ENCODE results near the gene UPK3A.
"Not testable (repeated sequence)": the region's sequence is repeated elsewhere in the genome, so short reads cannot be mapped to it uniquely, and the experiment has no call there.

Gene UPK3A

DNA sequence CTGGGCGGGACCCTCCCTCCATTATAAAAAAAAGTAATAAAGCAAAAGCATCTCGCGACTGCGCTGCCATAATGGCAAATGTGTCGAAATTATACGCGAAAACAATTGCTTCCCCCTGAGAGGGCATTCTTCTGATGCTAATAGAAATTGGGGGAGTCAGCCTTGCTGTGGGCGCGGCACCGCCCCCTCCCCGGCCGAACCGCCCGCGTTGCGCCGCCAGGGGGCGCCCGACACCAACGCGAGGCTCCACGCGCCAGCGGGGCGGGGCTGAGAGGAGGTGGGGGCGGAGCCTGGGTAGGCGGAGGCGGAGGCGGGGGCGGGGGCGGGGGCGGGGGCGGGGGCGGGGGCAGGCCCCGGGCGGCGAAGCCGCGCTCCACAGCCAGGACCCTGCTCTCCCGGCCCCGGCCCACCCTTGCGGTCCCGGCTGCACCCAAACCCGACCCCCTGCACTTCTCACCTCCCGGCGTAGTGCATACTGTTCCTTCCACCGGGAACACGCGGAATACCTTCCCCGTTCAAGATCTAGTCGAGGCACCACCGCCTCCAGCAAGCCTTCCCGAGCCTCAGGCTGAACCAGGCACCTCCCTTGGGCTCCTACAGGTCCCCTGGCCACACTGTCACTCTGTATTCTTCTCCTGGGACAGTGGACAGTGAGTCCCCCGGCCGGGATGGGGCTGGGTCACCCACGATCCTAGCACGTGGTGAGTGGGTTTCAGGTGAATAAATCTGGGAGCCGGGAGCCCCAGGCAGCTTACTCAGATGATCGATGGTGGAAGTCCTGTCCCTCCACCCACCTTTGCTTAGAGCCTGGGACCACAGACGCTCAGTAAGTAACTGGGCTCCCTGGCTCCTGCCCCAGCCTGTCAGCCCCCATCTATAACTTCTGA lies 15.5 kb upstream of the UPK3A start:
- peak overlapping the region; percentile 65 for H3K4me3 ChIP-seq (ENCODE audit: low read depth, low read length)
- TF ChIP-seq CTCF (IDR thresholded peaks at IDR 0.05; ENCODE audit: low read depth, low read length): peak; percentile 72

DNA sequence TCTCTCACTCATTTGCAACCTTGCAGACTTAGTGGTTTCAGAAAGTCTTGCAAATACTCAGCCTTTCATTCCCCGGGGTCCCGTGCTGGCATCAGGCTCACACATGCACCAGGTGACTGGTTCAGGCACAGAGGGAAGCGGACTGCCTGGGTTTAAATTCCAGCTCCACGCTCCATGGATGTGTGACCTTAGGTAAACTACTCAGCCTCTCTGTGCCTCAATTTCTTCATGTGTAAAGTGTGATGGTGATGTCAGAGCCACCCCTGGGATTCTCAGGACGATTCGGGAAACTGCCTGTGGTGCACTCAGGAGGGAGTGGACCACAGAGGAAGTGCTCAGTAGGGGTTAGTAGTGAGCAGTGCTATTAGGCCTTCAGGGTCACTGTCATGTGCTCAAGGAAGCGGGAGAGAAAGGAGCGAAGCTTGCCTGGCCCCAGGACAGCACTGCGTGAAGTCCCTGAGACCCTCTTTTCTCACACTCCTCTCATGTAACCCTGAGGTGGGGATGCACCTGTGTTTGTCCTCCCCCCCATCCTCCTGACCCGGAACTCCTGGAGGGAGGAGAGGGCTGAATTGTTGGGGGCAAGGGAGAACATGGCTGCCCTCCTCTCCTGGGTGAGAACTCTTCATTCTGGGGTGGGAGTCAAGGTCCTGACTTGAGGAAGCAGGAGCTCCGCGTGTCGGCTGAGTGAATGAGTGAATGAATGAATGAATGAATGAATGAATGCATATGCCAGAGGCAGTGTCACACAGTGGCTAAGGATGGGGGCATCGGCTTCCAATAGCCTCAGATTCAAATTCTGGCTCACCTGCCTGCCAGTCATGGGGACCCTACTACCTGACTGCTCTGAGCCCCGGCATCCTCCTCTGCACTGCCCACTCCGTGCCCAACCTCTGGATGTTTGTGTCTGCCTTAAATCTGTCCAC lies 14.4 kb upstream of the UPK3A start:
- no peak overlapping the region for H3K4me3 ChIP-seq (ENCODE audit: low read depth, low read length)
- no peak for TF ChIP-seq CTCF (IDR thresholded peaks at IDR 0.05; ENCODE audit: low read depth, low read length)

DNA sequence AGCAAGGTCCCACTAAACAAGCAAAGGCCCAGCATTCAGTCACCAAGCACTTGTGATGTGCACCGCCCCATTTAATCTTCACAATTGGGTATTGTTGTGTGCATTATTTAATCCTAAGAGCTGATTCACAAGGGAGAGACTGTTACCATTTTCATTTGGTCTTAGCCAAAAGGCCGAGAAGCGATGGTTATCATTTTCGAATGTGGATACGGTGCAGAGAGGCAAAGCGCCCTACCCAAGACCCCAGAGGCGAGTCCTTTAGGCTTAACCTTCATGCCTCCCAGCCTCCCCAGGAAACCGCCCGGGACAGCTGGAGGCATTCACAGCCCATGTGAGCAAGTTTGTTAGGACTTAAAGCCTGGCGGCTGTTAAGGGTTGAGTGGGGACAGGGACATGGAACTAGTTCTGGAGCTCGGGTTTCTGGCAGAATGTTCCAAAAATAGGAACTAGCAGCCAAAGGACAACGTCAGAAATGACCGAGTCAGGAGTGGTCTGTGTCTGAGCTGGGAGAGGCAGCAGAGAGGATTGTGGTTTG lies 13.0 kb upstream of the UPK3A start:
- TF ChIP-seq CTCF (IDR thresholded peaks at IDR 0.05; ENCODE audit: low read depth, low read length): no peak

GRCh38 chr22:45272498-45272897 lies 12.3 kb upstream of the UPK3A start:
- TF ChIP-seq CTCF (IDR thresholded peaks at IDR 0.05; ENCODE audit: low read depth, low read length): no peak

More for the DNA sequence above, 13.0 kb upstream of the UPK3A start:
- H3K4me3 ChIP-seq (ENCODE audit: low read depth, low read length): no peak overlapping the region

DNA sequence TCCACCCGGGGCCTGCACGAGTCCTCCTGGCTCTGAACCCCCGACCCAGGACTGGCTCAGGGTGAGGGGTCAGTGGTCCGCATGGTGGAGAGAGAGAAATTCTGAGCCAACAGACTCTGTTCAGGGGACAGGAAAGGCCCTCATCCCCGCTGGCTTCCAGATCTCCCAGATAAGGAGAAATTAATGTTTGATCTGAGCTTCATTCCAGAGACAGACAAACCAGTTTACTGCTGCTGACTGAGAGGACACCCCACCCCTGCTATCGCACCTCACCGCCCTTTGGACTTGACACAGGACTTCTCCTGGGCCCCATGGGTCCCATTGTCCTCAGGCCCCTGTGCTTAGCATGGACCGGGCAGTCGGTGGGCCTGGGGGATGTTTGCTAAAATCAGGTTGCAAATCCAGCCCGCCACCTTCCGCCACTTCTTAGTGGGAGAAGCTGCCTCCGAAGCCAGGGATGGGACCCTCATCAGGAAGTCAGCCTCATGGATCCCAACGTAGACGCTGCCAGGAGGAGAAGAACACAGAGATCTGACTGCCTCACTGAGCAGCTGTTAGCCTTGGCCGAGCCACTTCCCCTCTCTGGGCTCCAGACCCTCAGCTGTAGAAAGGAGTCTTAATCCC lies 11.2 kb upstream of the UPK3A start:
- TF ChIP-seq CTCF (IDR thresholded peaks at IDR 0.05; ENCODE audit: low read depth, low read length): no peak

More at GRCh38 chr22:45272498-45272897, 12.3 kb upstream of the UPK3A start:
- H3K4me3 ChIP-seq (ENCODE audit: low read depth, low read length): no peak overlapping the region

GRCh38 chr22:45276507-45277105 lies 8.1 kb upstream of the UPK3A start:
- no peak overlapping the region for H3K4me3 ChIP-seq (ENCODE audit: low read depth, low read length)
- no peak for TF ChIP-seq CTCF (IDR thresholded peaks at IDR 0.05; ENCODE audit: low read depth, low read length)

More for the DNA sequence above, 11.2 kb upstream of the UPK3A start:
- H3K4me3 ChIP-seq (ENCODE audit: low read depth, low read length): no peak overlapping the region

- H3K4me3 ChIP-seq (ENCODE audit: low read depth, low read length): not testable (repeated sequence)
These were observed 7.0 kb upstream of the UPK3A start for GRCh38 chr22:45277720-45278119.

Measured in WI38 (cell line).